HG03457 (cell line): ENCODE measurements around the gene CDR2L.

ENCODE experiments used
- ATAC-seq: cut with Tn5 transposase; IDR thresholded peaks from one replicate; pipeline ENCODE4 v1.9.1; 2021; ENCODE audit warnings: moderate number of reproducible peaks; ENCODE audit not compliant: unreplicated experiment

CDR2L gene

GRCh38 chr17:74987418-74987908, at the start of gene CDR2L:
Gene CDR2L (plus strand): TSS chr17:74987632. CDS start chr17:74988044, 412 bp downstream.
- ATAC-seq = no peak

GRCh38 chr17:74938194-74938950, 49.1 kb upstream of the CDR2L start:
- no peak for ATAC-seq

GRCh38 chr17:74939534-74939933, 47.9 kb upstream of the CDR2L start:
- no peak for ATAC-seq

- ATAC-seq = no peak
These were observed 46.2 kb upstream of the CDR2L start for GRCh38 chr17:74941128-74941725.

GRCh38 chr17:74943808-74944522, 43.5 kb upstream of the CDR2L start:
- no peak for ATAC-seq

- no peak for ATAC-seq
These were observed 41.9 kb upstream of the CDR2L start for GRCh38 chr17:74945543-74945942.

- ATAC-seq = no peak
These were observed 40.8 kb upstream of the CDR2L start for GRCh38 chr17:74946641-74947040.

- ATAC-seq = no peak
These were observed 40.2 kb upstream of the CDR2L start for GRCh38 chr17:74947041-74947754.

- ATAC-seq = no peak
These were observed 37.8 kb upstream of the CDR2L start for GRCh38 chr17:74949455-74950115.

- ATAC-seq = no peak
These were observed 37.2 kb upstream of the CDR2L start for GRCh38 chr17:74950207-74950606.

- no peak for ATAC-seq
These were observed 36.4 kb upstream of the CDR2L start for GRCh38 chr17:74951065-74951464.

- no peak for ATAC-seq
These were observed 35.6 kb upstream of the CDR2L start for GRCh38 chr17:74951680-74952421.

GRCh38 chr17:74952431-74953133, 34.9 kb upstream of the CDR2L start:
- no peak for ATAC-seq

GRCh38 chr17:74953134-74953687, 34.2 kb upstream of the CDR2L start:
- no peak for ATAC-seq

GRCh38 chr17:74954115-74954514, 33.3 kb upstream of the CDR2L start:
- ATAC-seq = no peak

- no peak for ATAC-seq
These were observed 32.6 kb upstream of the CDR2L start for GRCh38 chr17:74954665-74955421.

- ATAC-seq = no peak
These were observed 31.3 kb upstream of the CDR2L start for GRCh38 chr17:74956093-74956492.
